CD14-positive monocyte (primary cell): Measurements from ENCODE around the gene ZGPAT. TPM values are rescaled to one million over a fixed set of nuclear protein-coding genes. Genes with fewer than 3 reads are reported as not detected.
A peak's percentile ranks its signal among the peaks of the same experiment; 100 is the strongest.

Experiments
- DNase-seq, 3 donors: peaks; one replicate each; pipeline ENCODE4 v3.0.0-alpha.2; 2011 to 2022
- H2AFZ ChIP-seq: 2 replicates; pipeline ENCODE4 v1.6.0; 2012; ENCODE audit warnings: mild to moderate bottlenecking, low read depth, low read length, inconsistent platforms; ENCODE audit not compliant: insufficient read depth, poor library complexity, severe bottlenecking
- H3K27ac ChIP-seq, 2 donors: 1 replicate in 1 of 2; 2 replicates in 1 of 2; pipeline ENCODE4 v1.5.1; 2012 to 2013; ENCODE audit warnings: low read length in 2 of 2, control low read depth in 1 of 2, inconsistent platforms in 1 of 2, low read depth in 1 of 2, mild to moderate bottlenecking in 1 of 2
- H3K27me3 ChIP-seq, 2 donors: one replicate each; pipeline versions ENCODE4 v1.6.0 to v1.6.1; 2011 to 2013; ENCODE audit warnings: low read length in 2 of 2; ENCODE audit not compliant: control insufficient read depth in 2 of 2, insufficient read depth in 2 of 2
- H3K36me3 ChIP-seq, 2 donors: replicated peaks in 1 of 2; 1 replicate in 1 of 2; 2 replicates in 1 of 2; pipeline versions ENCODE4 v1.5.1 to v1.6.1; 2012 to 2013; ENCODE audit warnings: low read length in 2 of 2, control low read depth in 1 of 2, inconsistent platforms in 1 of 2, mild to moderate bottlenecking in 1 of 2; ENCODE audit not compliant: insufficient read depth in 2 of 2, control insufficient read depth in 1 of 2
- H3K4me1 ChIP-seq, 2 donors: 1 replicate in 1 of 2; 2 replicates in 1 of 2; pipeline versions ENCODE4 v1.5.1 to v1.6.1; 2012 to 2013; ENCODE audit warnings: low read length in 2 of 2, control low read depth in 1 of 2, inconsistent platforms in 1 of 2, mild to moderate bottlenecking in 1 of 2, moderate library complexity in 1 of 2; ENCODE audit not compliant: insufficient read depth in 2 of 2, control insufficient read depth in 1 of 2
- H3K4me2 ChIP-seq: replicated peaks from 2 replicates; pipeline ENCODE3; 2012; ENCODE audit warnings: low read length, moderate library complexity, mild to moderate bottlenecking; ENCODE audit not compliant: poor library complexity, severe bottlenecking; ENCODE audit errors: extremely low read depth
- H3K4me3 ChIP-seq, 3 experiments: fragments of 200-600 bp in 1 of 3; sonication (generic) in 1 of 3; replicated peaks in 1 of 3; 1 replicate in 2 of 3; 2 replicates in 1 of 3; pipeline ENCODE4 v1.5.1; 2011 to 2013; ENCODE audit warnings: low read length in 3 of 3, mild to moderate bottlenecking in 3 of 3, control low read depth in 2 of 3, low read depth in 2 of 3, inconsistent platforms in 1 of 3, moderate library complexity in 1 of 3
- H3K79me2 ChIP-seq: 2 replicates; pipeline ENCODE4 v1.6.0; 2012; ENCODE audit warnings: mild to moderate bottlenecking, control low read depth, inconsistent platforms, low read length, moderate library complexity; ENCODE audit not compliant: insufficient read depth
- H3K9ac ChIP-seq: 2 replicates; pipeline ENCODE4 v1.6.0; 2017; ENCODE audit warnings: low read length, mild to moderate bottlenecking; ENCODE audit not compliant: insufficient read depth, poor library complexity, severe bottlenecking
- H3K9me3 ChIP-seq, 2 donors: replicated peaks in 1 of 2; 1 replicate in 1 of 2; 2 replicates in 1 of 2; pipeline versions ENCODE4 v1.5.1 to v1.6.1; 2012 to 2013; ENCODE audit warnings: low read length in 2 of 2, control low read depth in 1 of 2; ENCODE audit not compliant: control insufficient read depth in 1 of 2, insufficient read depth in 1 of 2
- H4K20me1 ChIP-seq: 2 replicates; pipeline ENCODE4 v1.6.0; 2012; ENCODE audit warnings: mild to moderate bottlenecking, low read length, control low read depth, moderate library complexity; ENCODE audit not compliant: insufficient read depth
- H3K27ac Mint-ChIP-seq, 7 donors: one replicate each; pipeline ENCODE4 v1.8.0; 2020; ENCODE audit warnings: mild to moderate bottlenecking in 7 of 7, mixed read lengths in 7 of 7, moderate library complexity in 6 of 7, inconsistent platforms in 2 of 7
- H3K27me3 Mint-ChIP-seq, 3 donors: one replicate each; pipeline ENCODE4 v1.8.0; 2021 to 2022; ENCODE audit warnings: low read depth in 3 of 3, mild to moderate bottlenecking in 3 of 3, mixed read lengths in 3 of 3, moderate library complexity in 3 of 3, inconsistent platforms in 1 of 3
- H3K36me3 Mint-ChIP-seq, 2 donors: one replicate each; pipeline ENCODE4 v1.8.0; 2020; ENCODE audit warnings: mixed read lengths in 2 of 2, inconsistent platforms in 1 of 2, mild to moderate bottlenecking in 1 of 2
- H3K4me1 Mint-ChIP-seq: one replicate; pipeline ENCODE4 v1.8.0; 2020; ENCODE audit warnings: mild to moderate bottlenecking, mixed read lengths
- H3K4me3 Mint-ChIP-seq, 2 donors: one replicate each; pipeline ENCODE4 v1.8.0; 2020; ENCODE audit warnings: mild to moderate bottlenecking in 2 of 2, mixed read lengths in 2 of 2, moderate library complexity in 1 of 2
- H3K9me3 Mint-ChIP-seq, 7 donors: one replicate each; pipeline ENCODE4 v1.8.0; 2020 to 2022; ENCODE audit warnings: mixed read lengths in 7 of 7, mild to moderate bottlenecking in 6 of 7, moderate library complexity in 6 of 7, inconsistent platforms in 2 of 7
- CTCF ChIP-seq: fragments of 200-600 bp; IDR thresholded peaks from one replicate; pipeline ENCODE4 v1.8.0; 2022; ENCODE audit warnings: antibody characterized with exemption, mild to moderate bottlenecking
- WGBS: methylation state at CpG from one replicate; pipeline ENCODE4 v1.1.5; 2013; ENCODE audit warnings: missing lambda C conversion rate; ENCODE audit not compliant: insufficient coverage; 5-methylcytosine and 5-hydroxymethylcytosine counted together
- intact Hi-C, 2 donors: fragments of 100-400 bp; cut with micrococcal nuclease; formaldehyde crosslinking; loops; one replicate each; pipeline versions ENCODE4 v1.15.0 to v1.15.1; 2023
- polyA plus RNA-seq, 3 donors: library from polyadenylated mRNA; depleted of rRNA in 1 of 3; unstranded in 2 of 3; stranded (reverse) in 1 of 3; fragments of 300-500 nt in 2 of 3; fragments of >200 nt in 1 of 3; fragmentation: Illumina TruSeq in 2 of 3; gene quantifications; 1 replicate in 2 of 3; 2 replicates in 1 of 3; pipeline ENCODE4 v1.2.3, GENCODE V29; 2012 to 2021

Gene ZGPAT
- polyA plus RNA-seq, 3 donors = 24.2 to 58.6 (median 28.3) TPM

GRCh38 chr20:63755933-63756647 is 48.3 kb downstream of the ZGPAT start:
- WGBS = 94% methylated on average over 17 of the region's 18 CpGs
- no peaks in the 10 kb centered on the region for H3K9me3 ChIP-seq
- Mint-ChIP-seq H3K27ac (peak overlapping the region in 1 of 7 donors; percentile 6), H3K36me3 (no peaks in the 10 kb centered on the region), H3K27me3 (peaks cover 4 to 9% (median 7%) of the 10 kb centered on the region in 3 donors), H3K4me1 (peaks cover 3% of the 10 kb centered on the region), H3K9me3 (no peaks in the 10 kb centered on the region), H3K4me3 (no peak overlapping the region)
- no peak overlapping the region for H3K4me2 ChIP-seq
- H3K27ac ChIP-seq = no peak overlapping the region
- no peak for TF ChIP-seq CTCF
- H3K27me3 ChIP-seq = no peaks in the 10 kb centered on the region
- no peaks in the 10 kb centered on the region for H3K36me3 ChIP-seq
- H3K4me3 ChIP-seq = no peak overlapping the region
- H3K79me2 ChIP-seq = no peaks in the 10 kb centered on the region
- no peak overlapping the region for H3K9ac ChIP-seq
- DNase-seq = no peak
- H2AFZ ChIP-seq = no peak overlapping the region
- no peaks in the 10 kb centered on the region for H3K4me1 ChIP-seq
- intact Hi-C loops = no loop called here
- no peaks in the 10 kb centered on the region for H4K20me1 ChIP-seq

GRCh38 chr20:63756648-63756991 is 48.8 kb downstream of the ZGPAT start:
- intact Hi-C loops = no loop called here
- Mint-ChIP-seq H3K27ac (no peak overlapping the region), H3K27me3 (peaks cover 4 to 7% (median 6%) of the 10 kb centered on the region in 3 donors), H3K4me3 (no peak overlapping the region), H3K4me1 (peaks cover 3% of the 10 kb centered on the region), H3K9me3 (no peaks in the 10 kb centered on the region), H3K36me3 (no peaks in the 10 kb centered on the region)
- Histone ChIP-seq H3K4me2 (no peak overlapping the region), H2AFZ (no peak overlapping the region), H3K79me2 (no peaks in the 10 kb centered on the region), H3K27me3 (no peaks in the 10 kb centered on the region), H4K20me1 (no peaks in the 10 kb centered on the region), H3K9me3 (no peaks in the 10 kb centered on the region), H3K9ac (no peak overlapping the region), H3K36me3 (no peaks in the 10 kb centered on the region), H3K4me1 (no peaks in the 10 kb centered on the region), H3K4me3 (no peak overlapping the region), H3K27ac (no peak overlapping the region)
- no peak for DNase-seq
- no peak for TF ChIP-seq CTCF
- 78% methylated on average over 2 of the region's 8 CpGs for WGBS
